D721Med (cell line): ENCODE measurements around the gene LTBP1.

Experiments
- DNase-seq: peaks from one replicate; pipeline ENCODE4 v3.0.0; 2011; ENCODE audit warnings: low spot score; ENCODE audit not compliant: insufficient read length
- FAIRE-seq: peaks from 2 replicates; lab custom pipeline; 2011; peaks lifted over from hg19 to GRCh38; lab: Jason Lieb, UNC
- CTCF ChIP-seq: IDR thresholded peaks from 2 replicates; pipeline ENCODE4 v1.5.1; 2012; ENCODE audit warnings: mild to moderate bottlenecking, control low read depth; ENCODE audit not compliant: insufficient read depth; ENCODE audit errors: missing control alignments

LTBP1 gene

DNA sequence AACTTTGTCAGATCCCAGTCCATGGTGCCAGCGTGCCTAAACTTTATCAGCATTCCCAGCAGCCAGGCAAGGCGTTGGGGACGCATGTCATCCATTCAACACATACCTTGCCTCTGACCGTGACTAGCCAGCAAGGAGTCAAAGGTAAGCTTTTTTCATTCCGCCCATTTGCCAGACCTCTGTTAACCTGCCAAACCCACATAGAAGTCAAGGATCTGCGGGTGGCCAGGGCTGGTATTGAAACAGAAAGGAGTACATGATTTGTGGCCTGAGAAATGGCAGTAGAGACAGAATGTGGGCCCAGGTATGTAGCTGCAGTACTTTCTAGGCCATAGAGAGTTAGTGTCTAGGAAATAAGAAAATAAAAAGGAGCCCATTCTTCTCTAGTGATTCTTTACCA is 240.2 kb downstream of the LTBP1 start:
- DNase-seq (no peak), FAIRE-seq (no peak)
- TF ChIP-seq CTCF: no peak

GRCh38 chr2:33188799-33189198 is 242.0 kb downstream of the LTBP1 start:
- no peak for DNase-seq
- no peak for TF ChIP-seq CTCF
- no peak for FAIRE-seq

GRCh38 chr2:33190393-33190937 is 243.7 kb downstream of the LTBP1 start:
- DNase-seq: no peak
- FAIRE-seq: no peak
- no peak for TF ChIP-seq CTCF

GRCh38 chr2:33195891-33196290 is 249.1 kb downstream of the LTBP1 start:
- DNase-seq: no peak
- no peak for TF ChIP-seq CTCF
- no peak for FAIRE-seq

GRCh38 chr2:33196700-33197099 is 249.9 kb downstream of the LTBP1 start:
- no peak for FAIRE-seq
- no peak for DNase-seq
- no peak for TF ChIP-seq CTCF

DNA sequence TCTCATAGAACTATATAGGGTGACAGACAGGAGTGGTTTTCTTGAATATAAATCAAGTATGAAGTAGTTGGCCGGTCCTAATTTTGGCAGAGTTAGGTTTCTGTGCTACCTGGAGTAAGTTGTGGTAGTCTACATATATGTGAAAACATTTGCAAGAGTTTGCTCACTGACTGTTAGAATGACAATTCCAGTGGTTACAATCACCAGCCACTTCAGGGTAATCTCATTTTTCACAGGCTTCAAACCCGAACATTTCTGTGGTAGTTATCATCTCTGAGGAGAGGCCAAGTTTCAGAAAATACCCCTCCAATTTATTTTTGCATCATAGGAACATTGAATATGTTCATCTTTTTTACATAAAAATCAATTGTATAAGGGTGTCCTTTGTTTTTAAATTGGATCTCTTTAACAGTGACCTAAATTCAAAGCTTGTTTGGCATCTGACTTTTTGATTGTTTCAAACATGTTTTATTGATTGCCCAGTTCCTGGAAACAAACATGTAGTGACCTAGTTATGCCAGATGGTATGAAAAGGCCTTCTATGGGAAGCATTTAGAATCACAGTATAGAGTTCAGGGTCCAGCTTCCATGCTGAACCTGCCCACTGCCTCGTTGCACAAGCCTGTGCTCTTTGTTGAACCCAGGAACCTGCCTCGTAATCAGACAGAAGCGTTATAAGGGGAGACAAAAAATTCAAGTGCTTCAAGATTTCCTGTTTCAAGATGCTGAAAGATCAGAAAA is 250.6 kb downstream of the LTBP1 start:
- no peak for TF ChIP-seq CTCF
- DNase-seq (no peak), FAIRE-seq (no peak)
